Ovary (tissue), 3 donors: ENCODE measurements around the gene C9.

Experiments used
- CTCF ChIP-seq, 3 donors: fragments of 450-650 bp in 2 of 3; fragments of 200-600 bp in 1 of 3; IDR thresholded peaks; one replicate each; pipeline versions ENCODE4 v1.5.1 to v1.8.0; 2016 to 2022; ENCODE audit warnings: antibody characterized with exemption in 3 of 3, mild to moderate bottlenecking in 1 of 3
- POLR2A ChIP-seq: fragments of 450-650 bp; IDR thresholded peaks from one replicate; pipeline ENCODE4 v1.6.1; 2017; ENCODE audit warnings: antibody characterized with exemption, mild to moderate bottlenecking, moderate library complexity
- donor health status: DM: no; HTN: no; CAD: no.

GRCh38 chr5:39283231-39283818, 81.0 kb downstream of the C9 start:
- no peak for TF ChIP-seq CTCF (IDR thresholded peaks at IDR 0.05)
- no peak for TF ChIP-seq POLR2A
